ENCODE measurements around the gene MXD1.

DNA sequence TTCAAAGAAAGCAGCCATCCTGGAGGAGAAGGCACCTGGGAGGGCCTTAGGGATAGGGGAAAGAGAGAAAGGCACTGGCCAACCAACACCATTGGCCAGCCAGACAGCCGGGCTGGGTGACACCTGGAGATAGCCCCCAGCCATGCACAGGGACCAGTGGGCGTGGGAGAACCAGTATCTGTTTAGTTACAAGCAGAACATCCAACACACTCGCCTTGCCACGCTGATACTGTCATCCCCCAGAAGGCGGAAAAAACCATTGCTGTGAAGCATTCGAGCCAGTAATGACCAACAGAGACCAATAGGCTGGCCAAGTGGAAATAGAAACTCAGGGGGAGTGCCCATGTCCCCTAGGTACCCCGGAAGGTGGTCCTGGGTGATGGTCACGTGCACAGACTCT lies 31.0 kb downstream of the MXD1 start:
- TF ChIP-seq, protein P1, sequence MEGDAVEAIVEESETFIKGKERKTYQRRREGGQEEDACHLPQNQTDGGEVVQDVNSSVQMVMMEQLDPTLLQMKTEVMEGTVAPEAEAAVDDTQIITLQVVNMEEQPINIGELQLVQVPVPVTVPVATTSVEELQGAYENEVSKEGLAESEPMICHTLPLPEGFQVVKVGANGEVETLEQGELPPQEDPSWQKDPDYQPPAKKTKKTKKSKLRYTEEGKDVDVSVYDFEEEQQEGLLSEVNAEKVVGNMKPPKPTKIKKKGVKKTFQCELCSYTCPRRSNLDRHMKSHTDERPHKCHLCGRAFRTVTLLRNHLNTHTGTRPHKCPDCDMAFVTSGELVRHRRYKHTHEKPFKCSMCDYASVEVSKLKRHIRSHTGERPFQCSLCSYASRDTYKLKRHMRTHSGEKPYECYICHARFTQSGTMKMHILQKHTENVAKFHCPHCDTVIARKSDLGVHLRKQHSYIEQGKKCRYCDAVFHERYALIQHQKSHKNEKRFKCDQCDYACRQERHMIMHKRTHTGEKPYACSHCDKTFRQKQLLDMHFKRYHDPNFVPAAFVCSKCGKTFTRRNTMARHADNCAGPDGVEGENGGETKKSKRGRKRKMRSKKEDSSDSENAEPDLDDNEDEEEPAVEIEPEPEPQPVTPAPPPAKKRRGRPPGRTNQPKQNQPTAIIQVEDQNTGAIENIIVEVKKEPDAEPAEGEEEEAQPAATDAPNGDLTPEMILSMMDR (IDR thresholded peaks at IDR 0.05) = no peak
- TF ChIP-seq POLR2A (IDR thresholded peaks at IDR 0.05) (no peak), POLR2AphosphoS5 (IDR thresholded peaks at IDR 0.05) (no peak), EP300 (IDR thresholded peaks at IDR 0.05) (no peak)

All from upper lobe of left lung (tissue), 4 donors.